HG02870 (cell line): ENCODE results near the gene STK4.
"Not testable (repeated sequence)": the region's sequence is repeated elsewhere in the genome, so short reads cannot be mapped to it uniquely, and the experiment has no call there.

ENCODE experiments used
- ATAC-seq: cut with Tn5 transposase; IDR thresholded peaks from one replicate; pipeline ENCODE4 v1.9.1; 2021; ENCODE audit warnings: mild to moderate bottlenecking, moderate library complexity; ENCODE audit not compliant: unreplicated experiment

The STK4 gene

GRCh38 chr20:45051204-45052060 lies 85.1 kb downstream of the STK4 start:
- ATAC-seq = no peak

- ATAC-seq = no peak
Observed at GRCh38 chr20:45052698-45053429, 86.6 kb downstream of the STK4 start.

GRCh38 chr20:45053430-45054351 lies 87.4 kb downstream of the STK4 start:
- no peak for ATAC-seq

GRCh38 chr20:45055056-45055455 lies 88.7 kb downstream of the STK4 start:
- ATAC-seq = no peak

- no peak for ATAC-seq
Observed at GRCh38 chr20:45056473-45057173, 90.3 kb downstream of the STK4 start.

GRCh38 chr20:45058168-45058850 lies 92.0 kb downstream of the STK4 start:
- ATAC-seq = no peak

- ATAC-seq = no peak
Observed at GRCh38 chr20:45059022-45059728, 92.9 kb downstream of the STK4 start.

- no peak for ATAC-seq
Observed at GRCh38 chr20:45060294-45060693, 94.0 kb downstream of the STK4 start.

GRCh38 chr20:45061244-45061643 lies 94.9 kb downstream of the STK4 start:
- ATAC-seq = no peak

GRCh38 chr20:45063107-45063506 lies 96.8 kb downstream of the STK4 start:
- not testable (repeated sequence) for ATAC-seq

- no peak for ATAC-seq
Observed at GRCh38 chr20:45064812-45065211, 98.5 kb downstream of the STK4 start.

- ATAC-seq = no peak
Observed at GRCh38 chr20:45066372-45066771, 100.1 kb downstream of the STK4 start.

- ATAC-seq = no peak
Observed at GRCh38 chr20:45067087-45067486, 100.8 kb downstream of the STK4 start.

- no peak for ATAC-seq
Observed at GRCh38 chr20:45067558-45067957, 101.2 kb downstream of the STK4 start.

- no peak for ATAC-seq
Observed at GRCh38 chr20:45069261-45069660, 102.9 kb downstream of the STK4 start.

- no peak for ATAC-seq
Observed at GRCh38 chr20:45070932-45071632, 104.8 kb downstream of the STK4 start.

GRCh38 chr20:45072066-45072465 lies 105.8 kb downstream of the STK4 start:
- no peak for ATAC-seq

GRCh38 chr20:45073221-45073620 lies 106.9 kb downstream of the STK4 start:
- no peak for ATAC-seq

GRCh38 chr20:45077559-45077958 lies 111.2 kb downstream of the STK4 start:
- ATAC-seq = no peak
